ENCODE measurements around the gene NRL.

NRL gene

DNA sequence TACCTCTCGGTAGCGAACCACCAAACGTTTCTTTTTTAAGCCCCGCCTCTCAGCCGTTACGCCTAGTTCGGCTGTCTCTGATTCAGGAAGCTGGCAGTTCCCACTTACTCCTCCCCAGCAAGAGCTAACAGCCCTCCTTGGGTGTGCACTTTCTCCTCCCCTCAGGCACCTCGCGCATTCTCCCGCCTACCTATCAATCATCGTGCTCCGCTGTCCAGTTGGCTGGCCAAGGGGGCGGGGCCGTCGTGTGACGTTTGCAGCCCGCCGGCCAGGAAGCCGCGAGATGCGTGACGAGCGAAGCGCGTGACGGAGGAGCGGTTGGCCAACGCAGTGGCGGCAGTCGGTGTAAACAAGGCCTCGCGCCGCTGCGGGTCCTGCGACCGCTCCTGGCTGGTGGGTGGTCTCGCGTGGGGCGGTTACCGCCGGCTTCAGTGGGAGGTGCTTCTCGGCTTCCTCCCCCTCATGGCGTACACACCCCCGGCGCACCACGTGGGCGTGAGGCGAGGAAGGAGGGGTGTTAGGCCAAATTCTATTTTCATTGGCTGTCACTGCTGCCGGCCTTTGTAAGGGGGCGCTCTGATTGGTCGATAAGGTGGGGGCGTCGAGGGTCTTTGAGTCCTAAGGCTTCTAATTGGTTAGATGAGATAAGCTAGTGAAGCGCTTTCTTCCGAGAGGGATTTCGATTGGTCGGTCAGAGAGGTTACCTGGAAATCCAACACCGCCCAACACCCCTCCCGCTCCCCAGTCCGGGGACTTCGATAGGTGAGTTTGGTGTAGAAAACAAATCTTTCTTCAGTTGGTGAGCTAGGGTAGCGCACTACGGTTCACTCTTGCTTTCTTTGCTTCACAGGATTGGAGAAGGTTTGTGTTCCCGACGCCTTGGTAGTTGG lies at the start of gene NRL, which contains the start of gene DCAF11:
NRL (minus strand) TSS at position 418 of the 890 bp plus-strand sequence. CDS start 32,101 bp downstream, outside the sequence.
DCAF11 (plus strand) TSS at position 246 of the 890 bp plus-strand sequence. CDS start 818 bp downstream, outside the sequence.
- H3K4me3 ChIP-seq (ENCODE audit: control insufficient read depth, low read depth, low read length) = peak within 1 kb of the TSS; percentile 89
- peak; percentile 100 for DNase-seq (ENCODE audit: low read depth)
- TF ChIP-seq CTCF (conservative IDR thresholded peaks at IDR 0.05; ENCODE audit: control insufficient read depth, insufficient read depth, low read depth, low read length) = no peak

DNA sequence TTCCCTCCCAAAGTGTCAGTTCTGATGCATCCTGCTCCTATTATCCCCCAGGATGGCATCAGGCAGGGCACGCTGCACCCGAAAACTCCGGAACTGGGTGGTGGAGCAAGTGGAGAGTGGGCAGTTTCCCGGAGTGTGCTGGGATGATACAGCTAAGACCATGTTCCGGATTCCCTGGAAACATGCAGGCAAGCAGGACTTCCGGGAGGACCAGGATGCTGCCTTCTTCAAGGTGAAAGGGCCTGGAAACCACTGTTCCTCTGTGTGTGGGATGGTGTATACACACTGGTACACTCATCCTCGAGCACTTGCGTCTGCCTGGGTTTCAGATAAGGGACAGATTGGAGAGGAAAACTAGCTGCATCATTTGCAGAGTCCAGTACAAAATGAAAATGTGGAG lies 47.3 kb upstream of the NRL start:
- peak overlapping the region; percentile 84 for H3K4me3 ChIP-seq (ENCODE audit: control insufficient read depth, low read depth, low read length)
- TF ChIP-seq CTCF (conservative IDR thresholded peaks at IDR 0.05; ENCODE audit: control insufficient read depth, insufficient read depth, low read depth, low read length) = no peak
- DNase-seq (ENCODE audit: low read depth) = peak; percentile 48

DNA sequence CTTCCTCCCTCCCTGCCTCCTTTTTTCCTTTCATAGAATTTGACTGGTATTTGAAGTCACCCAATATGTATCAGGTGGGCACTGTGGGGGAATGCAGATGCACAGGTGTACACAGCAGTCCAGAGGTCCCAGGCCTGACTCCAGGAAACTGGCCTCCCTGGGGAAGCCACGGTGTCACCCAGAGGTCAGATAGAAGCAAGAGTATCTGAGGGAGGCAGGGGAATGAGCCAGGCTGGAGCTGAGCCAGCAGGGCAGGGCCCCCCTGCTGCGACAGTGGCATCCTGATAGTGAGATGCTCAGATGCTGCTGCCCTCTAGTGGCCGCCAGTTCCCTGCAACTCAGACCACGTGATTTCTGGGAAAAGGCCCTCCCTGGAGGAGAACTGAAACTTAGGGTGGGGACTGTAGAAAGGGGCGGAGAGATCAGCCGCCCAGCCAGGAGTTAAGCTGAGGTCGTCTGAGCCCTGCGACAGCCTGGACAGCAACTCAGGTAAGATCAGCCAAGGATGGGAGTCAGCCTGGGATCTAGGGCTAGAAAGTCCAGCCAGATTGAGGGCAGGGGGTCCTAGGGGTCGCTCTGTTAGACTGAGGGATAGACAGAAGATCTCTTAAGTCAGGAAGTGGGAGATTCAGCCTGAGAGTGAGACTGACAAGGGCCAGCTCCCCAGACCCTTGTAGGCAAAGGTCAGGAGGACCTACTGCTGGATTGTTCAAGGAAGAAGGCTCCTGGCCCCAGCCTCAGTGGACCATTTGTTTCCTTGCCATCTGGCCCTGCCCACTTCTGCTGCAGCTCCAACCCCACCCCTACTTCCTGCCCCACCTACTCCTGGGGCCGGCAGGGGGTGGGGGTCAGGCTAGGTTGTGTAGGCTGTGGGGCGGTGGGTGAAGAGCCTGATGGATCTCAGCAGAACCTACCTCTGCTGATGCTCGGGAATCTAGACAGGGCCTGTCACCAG lies 46.4 kb upstream of the NRL start, which contains the start of gene IRF9:
IRF9 (plus strand) TSS at position 416 of the 955 bp plus-strand sequence. CDS start 880 bp downstream, outside the sequence.
- DNase-seq (ENCODE audit: low read depth) = peak; percentile 93
- TF ChIP-seq CTCF (conservative IDR thresholded peaks at IDR 0.05; ENCODE audit: control insufficient read depth, insufficient read depth, low read depth, low read length) = peak; percentile 88
- H3K4me3 ChIP-seq (ENCODE audit: control insufficient read depth, low read depth, low read length) = peak within 1 kb of the TSS; percentile 84

DNA sequence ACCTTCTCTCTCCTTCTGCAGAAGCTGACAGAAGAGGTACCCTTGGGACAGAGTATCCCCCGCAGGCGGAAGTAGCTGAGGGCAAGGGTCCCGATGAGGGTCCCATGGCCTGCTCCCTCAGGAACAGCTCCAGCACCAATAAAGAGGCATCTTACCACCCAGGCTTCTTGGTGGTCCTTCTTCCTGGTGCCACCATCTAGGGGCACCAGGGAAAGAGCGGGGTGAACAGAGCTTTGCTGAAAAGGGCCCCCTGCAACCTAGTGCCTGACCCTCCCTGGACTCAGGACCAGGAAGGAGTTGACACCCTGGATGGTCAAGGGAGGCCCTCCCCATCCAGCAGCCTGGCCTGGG lies 45.7 kb upstream of the NRL start:
- no peak overlapping the region for H3K4me3 ChIP-seq (ENCODE audit: control insufficient read depth, low read depth, low read length)
- TF ChIP-seq CTCF (conservative IDR thresholded peaks at IDR 0.05; ENCODE audit: control insufficient read depth, insufficient read depth, low read depth, low read length) = no peak
- no peak for DNase-seq (ENCODE audit: low read depth)

GRCh38 chr14:24159777-24160498 lies 45.2 kb upstream of the NRL start:
- no peak overlapping the region for H3K4me3 ChIP-seq (ENCODE audit: control insufficient read depth, low read depth, low read length)
- no peak for DNase-seq (ENCODE audit: low read depth)
- TF ChIP-seq CTCF (conservative IDR thresholded peaks at IDR 0.05; ENCODE audit: control insufficient read depth, insufficient read depth, low read depth, low read length) = no peak

DNA sequence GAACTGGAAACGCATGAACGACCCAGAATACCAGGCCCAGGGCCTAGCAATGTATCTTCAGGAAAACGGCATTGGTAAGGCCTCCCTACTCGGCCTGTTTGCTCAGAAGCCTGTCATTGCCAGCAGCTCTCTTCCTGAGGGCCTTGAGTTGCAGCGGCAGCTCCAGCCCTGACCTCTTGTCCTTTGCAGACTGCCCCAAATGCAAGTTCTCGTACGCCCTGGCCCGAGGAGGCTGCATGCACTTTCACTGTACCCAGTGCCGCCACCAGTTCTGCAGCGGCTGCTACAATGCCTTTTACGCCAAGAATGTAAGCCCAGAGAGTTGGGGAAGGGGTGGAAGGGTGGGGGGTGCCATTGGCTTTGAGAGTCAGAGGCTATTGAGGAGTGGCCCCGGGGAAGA lies 42.6 kb upstream of the NRL start:
- H3K4me3 ChIP-seq (ENCODE audit: control insufficient read depth, low read depth, low read length) = no peak overlapping the region
- TF ChIP-seq CTCF (conservative IDR thresholded peaks at IDR 0.05; ENCODE audit: control insufficient read depth, insufficient read depth, low read depth, low read length) = no peak
- no peak for DNase-seq (ENCODE audit: low read depth)

Measured in fibroblast of mammary gland (primary cell).